ENCODE results near the gene UBE3B. TPM values are rescaled to one million over a fixed set of nuclear protein-coding genes. Genes with fewer than 3 reads are reported as not detected.

The UBE3B gene
- total RNA-seq, 1 experiment from 2014 or later = 29.3 TPM

DNA sequence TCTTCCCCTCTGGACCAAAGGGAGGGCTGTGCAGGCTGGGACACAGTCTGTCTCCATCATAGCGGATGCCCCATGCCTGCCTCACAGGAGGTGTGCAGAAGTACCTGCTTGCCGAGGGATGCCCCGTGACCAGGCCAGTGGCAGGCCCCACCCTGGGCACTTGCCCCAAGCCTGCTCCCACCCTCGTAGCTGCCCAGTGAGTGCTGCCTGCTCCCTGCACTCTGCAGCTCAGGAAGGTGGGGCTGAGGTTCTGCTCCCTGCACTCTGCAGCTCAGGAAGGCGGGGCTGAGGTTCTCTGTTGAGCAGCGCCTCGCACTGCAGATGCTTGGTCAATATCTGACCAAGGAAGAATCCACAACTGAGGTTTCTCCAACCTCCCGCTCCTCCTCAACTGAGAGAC, 89.0 kb downstream of the UBE3B start:
- Mint-ChIP-seq H3K27ac (no peak overlapping the region), H3K9me3 (peaks cover 7% of the 10 kb centered on the region; the same call in 1 of the 2 replicates), H3K4me3 (no peak overlapping the region), H3K27me3 (ENCODE audit: low read depth) (no peaks in the 10 kb centered on the region), H3K4me1 (no peaks in the 10 kb centered on the region), H3K36me3 (peaks cover 31% of the 10 kb centered on the region)
- no peak for TF ChIP-seq ELF4 (CRISPR knock-in tag; IDR thresholded peaks at IDR 0.05; ENCODE audit: low read depth)
- TF ChIP-seq, protein P1, sequence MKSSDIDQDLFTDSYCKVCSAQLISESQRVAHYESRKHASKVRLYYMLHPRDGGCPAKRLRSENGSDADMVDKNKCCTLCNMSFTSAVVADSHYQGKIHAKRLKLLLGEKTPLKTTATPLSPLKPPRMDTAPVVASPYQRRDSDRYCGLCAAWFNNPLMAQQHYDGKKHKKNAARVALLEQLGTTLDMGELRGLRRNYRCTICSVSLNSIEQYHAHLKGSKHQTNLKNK (CRISPR knock-in tag; IDR thresholded peaks at IDR 0.05) = no peak
- TF ChIP-seq FOXJ3 (CRISPR knock-in tag; IDR thresholded peaks at IDR 0.05; ENCODE audit: borderline replicate concordance) = no peak
- no peak for TF ChIP-seq EMX1 (CRISPR knock-in tag; IDR thresholded peaks at IDR 0.05)
- no peak for TF ChIP-seq ZNF396 (CRISPR knock-in tag; IDR thresholded peaks at IDR 0.05; ENCODE audit: borderline replicate concordance)
- DNase-seq (ENCODE audit: low spot score) (no peak), ATAC-seq (no peak)
- CTCF ChIA-PET = interaction anchor here (1.4 kb wide), 1 partner anchor 32 kb away, joined by 5 read pairs; no protein-coding TSS in a partner anchor
- POLR2A ChIA-PET = no interaction called here

DNA sequence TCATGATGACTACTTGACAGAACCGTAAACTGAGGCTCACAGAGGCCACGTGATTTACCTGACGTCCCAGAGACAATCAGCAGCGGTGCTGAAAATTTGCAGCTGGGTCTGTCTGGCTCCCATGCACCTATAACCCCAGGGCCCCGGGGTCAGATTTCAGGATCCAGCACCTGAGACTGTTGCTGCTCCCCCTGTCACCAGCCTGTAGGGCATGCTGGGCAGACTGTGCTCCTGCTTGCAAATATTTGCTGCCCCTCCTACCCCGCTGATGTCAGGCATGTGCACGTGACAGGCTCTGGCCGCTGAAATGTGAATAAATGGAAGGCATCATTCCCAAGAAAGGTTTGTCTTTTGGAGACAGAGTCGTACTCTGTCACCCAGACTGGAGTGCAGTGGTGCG, 89.9 kb downstream of the UBE3B start:
- TF ChIP-seq SP1 (CRISPR knock-in tag; conservative IDR thresholded peaks at IDR 0.05) (no peak), ZNF219 (CRISPR knock-in tag; IDR thresholded peaks at IDR 0.05; ENCODE audit: borderline replicate concordance) (no peak), ZNF423 (CRISPR knock-in tag; IDR thresholded peaks at IDR 0.05) (no peak), SMAD4 (CRISPR knock-in tag; IDR thresholded peaks at IDR 0.05) (no peak), CREB1 (CRISPR knock-in tag; IDR thresholded peaks at IDR 0.05) (no peak), ZNF263 (CRISPR knock-in tag; IDR thresholded peaks at IDR 0.05; ENCODE audit: low read depth) (no peak), CREM (CRISPR knock-in tag; IDR thresholded peaks at IDR 0.05) (no peak), JAZF1 (CRISPR knock-in tag; IDR thresholded peaks at IDR 0.05) (no peak), GRHL2 (CRISPR knock-in tag; IDR thresholded peaks at IDR 0.05; ENCODE audit: insufficient replicate concordance, severe bottlenecking) (no peak), TCF7 (CRISPR knock-in tag; IDR thresholded peaks at IDR 0.05; ENCODE audit: low read depth) (no peak), IRF2 (CRISPR knock-in tag; IDR thresholded peaks at IDR 0.05; ENCODE audit: borderline replicate concordance, low read depth) (no peak)
- TF ChIP-seq, protein P2, sequence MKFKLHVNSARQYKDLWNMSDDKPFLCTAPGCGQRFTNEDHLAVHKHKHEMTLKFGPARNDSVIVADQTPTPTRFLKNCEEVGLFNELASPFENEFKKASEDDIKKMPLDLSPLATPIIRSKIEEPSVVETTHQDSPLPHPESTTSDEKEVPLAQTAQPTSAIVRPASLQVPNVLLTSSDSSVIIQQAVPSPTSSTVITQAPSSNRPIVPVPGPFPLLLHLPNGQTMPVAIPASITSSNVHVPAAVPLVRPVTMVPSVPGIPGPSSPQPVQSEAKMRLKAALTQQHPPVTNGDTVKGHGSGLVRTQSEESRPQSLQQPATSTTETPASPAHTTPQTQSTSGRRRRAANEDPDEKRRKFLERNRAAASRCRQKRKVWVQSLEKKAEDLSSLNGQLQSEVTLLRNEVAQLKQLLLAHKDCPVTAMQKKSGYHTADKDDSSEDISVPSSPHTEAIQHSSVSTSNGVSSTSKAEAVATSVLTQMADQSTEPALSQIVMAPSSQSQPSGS (CRISPR knock-in tag; IDR thresholded peaks at IDR 0.05; ENCODE audit: borderline replicate concordance, low read depth) = no peak
- TF ChIP-seq, protein P1 (CRISPR knock-in tag; IDR thresholded peaks at IDR 0.05) = no peak
- TF ChIP-seq, protein P3, sequence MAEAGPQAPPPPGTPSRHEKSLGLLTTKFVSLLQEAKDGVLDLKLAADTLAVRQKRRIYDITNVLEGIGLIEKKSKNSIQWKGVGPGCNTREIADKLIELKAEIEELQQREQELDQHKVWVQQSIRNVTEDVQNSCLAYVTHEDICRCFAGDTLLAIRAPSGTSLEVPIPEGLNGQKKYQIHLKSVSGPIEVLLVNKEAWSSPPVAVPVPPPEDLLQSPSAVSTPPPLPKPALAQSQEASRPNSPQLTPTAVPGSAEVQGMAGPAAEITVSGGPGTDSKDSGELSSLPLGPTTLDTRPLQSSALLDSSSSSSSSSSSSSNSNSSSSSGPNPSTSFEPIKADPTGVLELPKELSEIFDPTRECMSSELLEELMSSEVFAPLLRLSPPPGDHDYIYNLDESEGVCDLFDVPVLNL (CRISPR knock-in tag; IDR thresholded peaks at IDR 0.05; ENCODE audit: borderline replicate concordance, low read depth) = no peak
- TF ChIP-seq, protein P4, sequence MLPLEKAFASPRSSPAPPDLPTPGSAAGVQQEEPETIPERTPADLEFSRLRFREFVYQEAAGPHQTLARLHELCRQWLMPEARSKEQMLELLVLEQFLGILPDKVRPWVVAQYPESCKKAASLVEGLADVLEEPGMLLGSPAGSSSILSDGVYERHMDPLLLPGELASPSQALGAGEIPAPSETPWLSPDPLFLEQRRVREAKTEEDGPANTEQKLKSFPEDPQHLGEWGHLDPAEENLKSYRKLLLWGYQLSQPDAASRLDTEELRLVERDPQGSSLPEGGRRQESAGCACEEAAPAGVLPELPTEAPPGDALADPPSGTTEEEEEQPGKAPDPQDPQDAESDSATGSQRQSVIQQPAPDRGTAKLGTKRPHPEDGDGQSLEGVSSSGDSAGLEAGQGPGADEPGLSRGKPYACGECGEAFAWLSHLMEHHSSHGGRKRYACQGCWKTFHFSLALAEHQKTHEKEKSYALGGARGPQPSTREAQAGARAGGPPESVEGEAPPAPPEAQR (CRISPR knock-in tag; IDR thresholded peaks at IDR 0.05) = no peak
- DNase-seq (ENCODE audit: low spot score) = no peak
- H3K36me3 Mint-ChIP-seq = peaks cover 24% of the 10 kb centered on the region
- ChIA-PET CTCF (no interaction called here), POLR2A (no interaction called here)
- peaks cover 1% of the 10 kb centered on the region; the same call in 1 of the 2 replicates for H3K9me3 Mint-ChIP-seq
- no peaks in the 10 kb centered on the region for H3K27me3 Mint-ChIP-seq (ENCODE audit: low read depth)
- H3K4me1 Mint-ChIP-seq = no peaks in the 10 kb centered on the region
- no peak overlapping the region; the same call in 1 of the 2 replicates for H3K27ac Mint-ChIP-seq
- H3K4me3 Mint-ChIP-seq = no peak overlapping the region
- ATAC-seq = no peak
